ENCODE measurements around the gene SCAP.

GRCh38 chr3:47517937-47518336 is 42.2 kb upstream of the SCAP start:
- TF ChIP-seq, protein P1, sequence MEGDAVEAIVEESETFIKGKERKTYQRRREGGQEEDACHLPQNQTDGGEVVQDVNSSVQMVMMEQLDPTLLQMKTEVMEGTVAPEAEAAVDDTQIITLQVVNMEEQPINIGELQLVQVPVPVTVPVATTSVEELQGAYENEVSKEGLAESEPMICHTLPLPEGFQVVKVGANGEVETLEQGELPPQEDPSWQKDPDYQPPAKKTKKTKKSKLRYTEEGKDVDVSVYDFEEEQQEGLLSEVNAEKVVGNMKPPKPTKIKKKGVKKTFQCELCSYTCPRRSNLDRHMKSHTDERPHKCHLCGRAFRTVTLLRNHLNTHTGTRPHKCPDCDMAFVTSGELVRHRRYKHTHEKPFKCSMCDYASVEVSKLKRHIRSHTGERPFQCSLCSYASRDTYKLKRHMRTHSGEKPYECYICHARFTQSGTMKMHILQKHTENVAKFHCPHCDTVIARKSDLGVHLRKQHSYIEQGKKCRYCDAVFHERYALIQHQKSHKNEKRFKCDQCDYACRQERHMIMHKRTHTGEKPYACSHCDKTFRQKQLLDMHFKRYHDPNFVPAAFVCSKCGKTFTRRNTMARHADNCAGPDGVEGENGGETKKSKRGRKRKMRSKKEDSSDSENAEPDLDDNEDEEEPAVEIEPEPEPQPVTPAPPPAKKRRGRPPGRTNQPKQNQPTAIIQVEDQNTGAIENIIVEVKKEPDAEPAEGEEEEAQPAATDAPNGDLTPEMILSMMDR (IDR thresholded peaks at IDR 0.05; ENCODE audit: borderline replicate concordance, extremely low read depth, low read length, poor library complexity, severe bottlenecking) = no peak
- TF ChIP-seq EZH2 (IDR thresholded peaks at IDR 0.05; ENCODE audit: borderline replicate concordance, low read depth, low read length, severe bottlenecking) = no peak

Measured in DND-41 (cell line).